ENCODE results near the gene ADAMTSL4. TPM values are rescaled to one million over a fixed set of nuclear protein-coding genes. Genes with fewer than 3 reads are reported as not detected.

The ADAMTSL4 gene
- polyA plus RNA-seq (ENCODE audit: insufficient read length in 3 of 3) = 10 to 100 TPM; 12.8 to 17.9 (median 16.9) TPM
- long read RNA-seq, donor 1 = 0 reads
- long read RNA-seq, donor 2 = 0 reads
- long read RNA-seq, donor 3, full-length matches to known transcripts = 2 of 325 reads
- long read RNA-seq, donor 3, partial matches to known transcripts = 80 of 325 reads
- long read RNA-seq, donor 3, other reads (novel, unspliced or antisense) = 243 of 325 reads
- long read RNA-seq, donor 4, partial matches to known transcripts = 0 of 1 reads
- long read RNA-seq, donor 4, other reads (novel, unspliced or antisense) = 0 of 1 reads
- long read RNA-seq, donor 5 = 0 reads
- long read RNA-seq, donor 6 = 0 reads
- long read RNA-seq, donor 7, partial matches to known transcripts = 0 of 1 reads
- long read RNA-seq, donor 7, other reads (novel, unspliced or antisense) = 0 of 1 reads
- long read RNA-seq, donor 8 = 0 reads
- long read RNA-seq, donor 9 = 0 reads
- long read RNA-seq, donor 10 = 0 reads
- long read RNA-seq, donor 11 = 0 reads
- long read RNA-seq, donor 12 = 0 reads
- long read RNA-seq, donor 13, partial matches to known transcripts = 0 of 1 reads
- long read RNA-seq, donor 13, other reads (novel, unspliced or antisense) = 0 of 1 reads
- long read RNA-seq, donor 14 = 0 reads
- long read RNA-seq, donor 15 = 0 reads
- long read RNA-seq, donor 16, full-length matches to known transcripts = 1 of 1 reads
- long read RNA-seq, donor 16, partial matches to known transcripts = 0 of 1 reads
- long read RNA-seq, donor 16, other reads (novel, unspliced or antisense) = 0 of 1 reads

- DNase-seq (ENCODE audit: extremely low read depth in 1 of 11, low read depth in 9 of 11, low spot score in 4 of 11) = no peak
These were observed at the start of gene ADAMTSL4 for GRCh38 chr1:150548632-150549495. Gene ADAMTSL4, plus strand, starts transcription at chr1:150549408. Its CDS starts 2,881 bp downstream, at chr1:150552289.

GRCh38 chr1:150505431-150505830, 43.8 kb upstream of the ADAMTSL4 start:
- DNase-seq (ENCODE audit: extremely low read depth in 1 of 11, low read depth in 9 of 11, low spot score in 4 of 11) = no peak

GRCh38 chr1:150507912-150508864, 41.0 kb upstream of the ADAMTSL4 start, which contains the start of gene ECM1:
Gene ECM1, plus strand, starts transcription at chr1:150508109. Its CDS starts 101 bp downstream, at chr1:150508210.
- DNase-seq (ENCODE audit: extremely low read depth in 1 of 11, low read depth in 9 of 11, low spot score in 4 of 11) = no peak

GRCh38 chr1:150508982-150509381, 40.2 kb upstream of the ADAMTSL4 start:
- DNase-seq (ENCODE audit: extremely low read depth in 1 of 11, low read depth in 9 of 11, low spot score in 4 of 11) = no peak

- DNase-seq (ENCODE audit: extremely low read depth in 1 of 11, low read depth in 9 of 11, low spot score in 4 of 11) = no peak
These were observed 37.7 kb upstream of the ADAMTSL4 start for GRCh38 chr1:150511551-150511950.

GRCh38 chr1:150511985-150512660, 37.1 kb upstream of the ADAMTSL4 start:
- no peak for DNase-seq (ENCODE audit: extremely low read depth in 1 of 11, low read depth in 9 of 11, low spot score in 4 of 11)

- DNase-seq (ENCODE audit: extremely low read depth in 1 of 11, low read depth in 9 of 11, low spot score in 4 of 11) = no peak
These were observed 36.4 kb upstream of the ADAMTSL4 start for GRCh38 chr1:150512846-150513245.

GRCh38 chr1:150513351-150513791, 35.8 kb upstream of the ADAMTSL4 start:
- DNase-seq (ENCODE audit: extremely low read depth in 1 of 11, low read depth in 9 of 11, low spot score in 4 of 11) = no peak

GRCh38 chr1:150514260-150514659, 34.9 kb upstream of the ADAMTSL4 start:
- no peak for DNase-seq (ENCODE audit: extremely low read depth in 1 of 11, low read depth in 9 of 11, low spot score in 4 of 11)

GRCh38 chr1:150514913-150515327, 34.3 kb upstream of the ADAMTSL4 start:
- DNase-seq (ENCODE audit: extremely low read depth in 1 of 11, low read depth in 9 of 11, low spot score in 4 of 11) = no peak

GRCh38 chr1:150515328-150516049, 33.7 kb upstream of the ADAMTSL4 start, which contains the start of gene FALEC:
Gene FALEC, plus strand, starts transcription at chr1:150515752.
- DNase-seq (ENCODE audit: extremely low read depth in 1 of 11, low read depth in 9 of 11, low spot score in 4 of 11) = peak; percentile 85 to 94 (median 92)

- no peak for DNase-seq (ENCODE audit: extremely low read depth in 1 of 11, low read depth in 9 of 11, low spot score in 4 of 11)
These were observed 33.1 kb upstream of the ADAMTSL4 start for GRCh38 chr1:150516050-150516591.

- no peak for DNase-seq (ENCODE audit: extremely low read depth in 1 of 11, low read depth in 9 of 11, low spot score in 4 of 11)
These were observed 32.6 kb upstream of the ADAMTSL4 start for GRCh38 chr1:150516616-150517015.

- no peak for DNase-seq (ENCODE audit: extremely low read depth in 1 of 11, low read depth in 9 of 11, low spot score in 4 of 11)
These were observed 27.8 kb upstream of the ADAMTSL4 start for GRCh38 chr1:150521196-150521968.

- no peak for DNase-seq (ENCODE audit: extremely low read depth in 1 of 11, low read depth in 9 of 11, low spot score in 4 of 11)
These were observed 23.9 kb upstream of the ADAMTSL4 start for GRCh38 chr1:150525348-150525747.

GRCh38 chr1:150528196-150528595, 21.0 kb upstream of the ADAMTSL4 start:
- DNase-seq (ENCODE audit: extremely low read depth in 1 of 11, low read depth in 9 of 11, low spot score in 4 of 11) = no peak
